Glutamatergic neuron (in vitro differentiated cells): ENCODE data around the gene SETX. TPM values are rescaled to one million over a fixed set of nuclear protein-coding genes. Genes with fewer than 3 reads are reported as not detected.

Experiments
- DNase-seq: peaks from one replicate; pipeline ENCODE4 v3.0.0; 2022
- H3K27ac Mint-ChIP-seq: one replicate; pipeline ENCODE4 v1.8.0; 2020; ENCODE audit warnings: mild to moderate bottlenecking, mixed read lengths, inconsistent platforms; ENCODE audit not compliant: unreplicated experiment
- H3K27me3 Mint-ChIP-seq: one replicate; pipeline ENCODE4 v1.8.0; 2020; ENCODE audit warnings: mild to moderate bottlenecking, moderate library complexity, mixed read lengths, inconsistent platforms; ENCODE audit not compliant: unreplicated experiment
- H3K36me3 Mint-ChIP-seq: one replicate; pipeline ENCODE4 v1.8.0; 2020; ENCODE audit warnings: mild to moderate bottlenecking, mixed read lengths, inconsistent platforms; ENCODE audit not compliant: unreplicated experiment
- H3K4me1 Mint-ChIP-seq: one replicate; pipeline ENCODE4 v1.8.0; 2020; ENCODE audit warnings: mild to moderate bottlenecking, low read depth, mixed read lengths, inconsistent platforms; ENCODE audit not compliant: unreplicated experiment
- H3K4me3 Mint-ChIP-seq: one replicate; pipeline ENCODE4 v1.8.0; 2020; ENCODE audit warnings: mild to moderate bottlenecking, mixed read lengths, inconsistent platforms; ENCODE audit not compliant: unreplicated experiment
- H3K9me3 Mint-ChIP-seq: one replicate; pipeline ENCODE4 v1.8.0; 2020; ENCODE audit warnings: mild to moderate bottlenecking, moderate library complexity, mixed read lengths, inconsistent platforms; ENCODE audit not compliant: unreplicated experiment
- CTCF ChIP-seq: fragments of 200-600 bp; sonication (generic); IDR thresholded peaks from one replicate; pipeline ENCODE4 v1.5.0; 2021; ENCODE audit not compliant: partially characterized antibody, unreplicated experiment
- total RNA-seq: library from RNA; stranded (reverse); fragmentation: NEBNext Ultra II Directional; extraction: Animal tissue kit (Norgen Biotek cat#: 25700); gene quantifications from one replicate; pipeline ENCODE4 v1.2.1, GENCODE V29; 2021; ENCODE audit not compliant: unreplicated experiment

SETX gene
- total RNA-seq, 1 donor from 2014 or later = 48.4 TPM

GRCh38 chr9:132288966-132289365, 65.8 kb downstream of the SETX start:
- Mint-ChIP-seq H3K4me3 (no peak overlapping the region), H3K9me3 (no peaks in the 10 kb centered on the region), H3K36me3 (no peaks in the 10 kb centered on the region), H3K4me1 (peaks cover 2% of the 10 kb centered on the region), H3K27ac (no peak overlapping the region), H3K27me3 (peaks cover 2% of the 10 kb centered on the region)
- DNase-seq = no peak
- TF ChIP-seq CTCF = no peak

- Mint-ChIP-seq H3K9me3 (no peaks in the 10 kb centered on the region), H3K36me3 (no peaks in the 10 kb centered on the region), H3K27ac (no peak overlapping the region), H3K4me1 (peaks cover 2% of the 10 kb centered on the region), H3K4me3 (no peak overlapping the region), H3K27me3 (peaks cover 2% of the 10 kb centered on the region)
- TF ChIP-seq CTCF = no peak
- no peak for DNase-seq
These were observed 66.4 kb downstream of the SETX start for GRCh38 chr9:132288361-132288760.

GRCh38 chr9:132287256-132287760, 67.5 kb downstream of the SETX start:
- TF ChIP-seq CTCF = no peak
- Mint-ChIP-seq H3K36me3 (no peaks in the 10 kb centered on the region), H3K27me3 (peaks cover 2% of the 10 kb centered on the region), H3K27ac (no peak overlapping the region), H3K9me3 (peaks cover 2% of the 10 kb centered on the region), H3K4me3 (no peak overlapping the region), H3K4me1 (peaks cover 2% of the 10 kb centered on the region)
- DNase-seq = no peak

- H3K27ac Mint-ChIP-seq = no peak overlapping the region
- H3K9me3 Mint-ChIP-seq = peaks cover 3% of the 10 kb centered on the region
- no peaks in the 10 kb centered on the region for H3K4me1 Mint-ChIP-seq
- H3K27me3 Mint-ChIP-seq = no peaks in the 10 kb centered on the region
- no peaks in the 10 kb centered on the region for H3K36me3 Mint-ChIP-seq
- no peak overlapping the region for H3K4me3 Mint-ChIP-seq
- DNase-seq = no peak
- TF ChIP-seq CTCF = no peak
These were observed 70.9 kb downstream of the SETX start for GRCh38 chr9:132283863-132284262.

- H3K36me3 Mint-ChIP-seq = no peaks in the 10 kb centered on the region
- no peak for DNase-seq
- H3K4me3 Mint-ChIP-seq = no peak overlapping the region
- TF ChIP-seq CTCF = no peak
- no peak overlapping the region for H3K27ac Mint-ChIP-seq
- peaks cover 3% of the 10 kb centered on the region for H3K9me3 Mint-ChIP-seq
- H3K27me3 Mint-ChIP-seq = no peaks in the 10 kb centered on the region
- no peaks in the 10 kb centered on the region for H3K4me1 Mint-ChIP-seq
These were observed 71.6 kb downstream of the SETX start for GRCh38 chr9:132283165-132283564.
